Neural progenitor cell (in vitro differentiated cells): ENCODE results near the gene TEKT2.

Source experiments
- CTCF ChIP-seq: fragments of 200-600 bp; sonication (generic); IDR thresholded peaks from 2 replicates; pipeline ENCODE4 v1.5.1; 2017; ENCODE audit warnings: antibody characterized with exemption, mild to moderate bottlenecking
- EZH2 ChIP-seq: fragments of 200-600 bp; sonication (generic); IDR thresholded peaks from 2 replicates; pipeline ENCODE4 v1.6.1; 2017; ENCODE audit warnings: antibody characterized with exemption, mild to moderate bottlenecking, moderate library complexity

GRCh38 chr1:36035154-36035553, 48.7 kb upstream of the TEKT2 start:
- TF ChIP-seq CTCF = no peak
- no peak for TF ChIP-seq EZH2
